ENCODE data around the gene APBA1. TPM values are rescaled to one million over a fixed set of nuclear protein-coding genes. Genes with fewer than 3 reads are reported as not detected.

Gene APBA1
- total and polyA plus RNA-seq, 2 donors (not counting 3 experiments of a cell fraction or from before 2014, with no cell fraction given), result 6.1 to 11.3 TPM

DNA sequence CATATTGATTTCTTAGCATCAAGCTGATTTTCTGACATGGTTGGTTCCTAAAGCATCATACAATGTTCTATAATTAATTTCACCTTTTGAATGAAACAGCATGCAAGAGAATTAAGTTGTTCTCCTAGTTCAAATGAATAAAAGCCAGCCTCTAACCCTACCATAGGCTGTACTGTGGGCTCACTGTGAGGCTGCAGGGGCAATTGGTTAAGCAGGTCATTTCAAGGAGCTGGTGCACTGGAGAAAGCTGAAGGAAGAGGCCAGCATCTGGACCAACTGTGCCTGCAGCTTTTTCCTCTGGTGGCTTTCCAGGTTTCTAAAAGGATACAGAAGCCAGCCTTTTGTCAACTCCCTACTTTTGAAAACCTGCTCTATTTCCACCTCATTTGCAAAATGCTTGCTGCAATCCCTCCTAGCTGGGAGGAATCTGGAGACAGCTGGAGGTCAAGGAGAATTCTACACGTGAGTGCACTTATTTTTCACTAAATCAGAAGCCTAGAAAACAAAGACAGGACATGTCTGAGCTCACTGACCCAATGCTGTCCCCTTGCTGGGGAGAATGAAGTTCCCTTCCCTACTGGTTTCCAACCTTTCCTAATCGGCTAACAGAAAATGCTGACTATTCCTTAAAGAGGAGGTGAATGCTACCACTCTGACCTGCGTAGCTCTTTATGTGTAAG is 158.9 kb downstream of the APBA1 start:
- dilution Hi-C loops (cut with MboI; ENCODE audit: extremely low pct_ligation_motif_present, low sequenced_read_pairs), result no loop called here
- no peaks in the 10 kb centered on the region for H3K9me1 ChIP-seq (replicated peaks; ENCODE audit: control insufficient read depth, extremely low read depth, insufficient read depth, low read length)
- H3K4me3 ChIP-seq (replicated peaks in 1 of 3; ENCODE audit: insufficient read depth in 1 of 3, low read depth in 1 of 3, low read length in 3 of 3), result no peak overlapping the region
- no peak overlapping the region for H2AFZ ChIP-seq (ENCODE audit: low read depth, low read length)
- no peaks in the 10 kb centered on the region for H3K36me3 ChIP-seq (ENCODE audit: control insufficient read depth in 2 of 2, extremely low read depth in 1 of 2, insufficient read depth in 2 of 2, low read length in 2 of 2)
- no peak overlapping the region for H3K9ac ChIP-seq (replicated peaks; ENCODE audit: extremely low read depth, insufficient read depth, low read length)
- no peak for DNase-seq (ENCODE audit: low read depth, low spot score)
- no peak overlapping the region for H3K4me2 ChIP-seq (ENCODE audit: insufficient read depth, low read length)
- TF ChIP-seq FOS (IDR thresholded peaks at IDR 0.05; ENCODE audit: borderline replicate concordance, insufficient read depth, low read length) (no peak), EZH2 (IDR thresholded peaks at IDR 0.05; ENCODE audit: borderline replicate concordance, low read depth, low read length, severe bottlenecking) (no peak), MYC (IDR thresholded peaks at IDR 0.05; ENCODE audit: low read depth, low read length) (no peak), GATA2 (IDR thresholded peaks at IDR 0.05; ENCODE audit: insufficient read depth, insufficient read length, low read depth, low read length) (no peak), POLR2AphosphoS5 (IDR thresholded peaks at IDR 0.05; ENCODE audit: insufficient read depth, low read depth, low read length) (no peak), JUN (IDR thresholded peaks at IDR 0.05; ENCODE audit: borderline replicate concordance, insufficient read depth, insufficient read length, low read depth) (no peak), POLR2A (IDR thresholded peaks at IDR 0.05; ENCODE audit: low read depth, low read length) (no peak)
- TF ChIP-seq, protein P1, sequence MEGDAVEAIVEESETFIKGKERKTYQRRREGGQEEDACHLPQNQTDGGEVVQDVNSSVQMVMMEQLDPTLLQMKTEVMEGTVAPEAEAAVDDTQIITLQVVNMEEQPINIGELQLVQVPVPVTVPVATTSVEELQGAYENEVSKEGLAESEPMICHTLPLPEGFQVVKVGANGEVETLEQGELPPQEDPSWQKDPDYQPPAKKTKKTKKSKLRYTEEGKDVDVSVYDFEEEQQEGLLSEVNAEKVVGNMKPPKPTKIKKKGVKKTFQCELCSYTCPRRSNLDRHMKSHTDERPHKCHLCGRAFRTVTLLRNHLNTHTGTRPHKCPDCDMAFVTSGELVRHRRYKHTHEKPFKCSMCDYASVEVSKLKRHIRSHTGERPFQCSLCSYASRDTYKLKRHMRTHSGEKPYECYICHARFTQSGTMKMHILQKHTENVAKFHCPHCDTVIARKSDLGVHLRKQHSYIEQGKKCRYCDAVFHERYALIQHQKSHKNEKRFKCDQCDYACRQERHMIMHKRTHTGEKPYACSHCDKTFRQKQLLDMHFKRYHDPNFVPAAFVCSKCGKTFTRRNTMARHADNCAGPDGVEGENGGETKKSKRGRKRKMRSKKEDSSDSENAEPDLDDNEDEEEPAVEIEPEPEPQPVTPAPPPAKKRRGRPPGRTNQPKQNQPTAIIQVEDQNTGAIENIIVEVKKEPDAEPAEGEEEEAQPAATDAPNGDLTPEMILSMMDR (IDR thresholded peaks at IDR 0.05; ENCODE audit: extremely low read depth in 1 of 2, insufficient read depth in 1 of 2, low read depth in 1 of 2, low read length in 2 of 2), result no peak
- TF ChIP-seq, protein P2, sequence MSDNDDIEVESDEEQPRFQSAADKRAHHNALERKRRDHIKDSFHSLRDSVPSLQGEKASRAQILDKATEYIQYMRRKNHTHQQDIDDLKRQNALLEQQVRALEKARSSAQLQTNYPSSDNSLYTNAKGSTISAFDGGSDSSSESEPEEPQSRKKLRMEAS (IDR thresholded peaks at IDR 0.05; ENCODE audit: insufficient read depth, insufficient read length), result no peak
- CTCF ChIA-PET, result interaction anchor here (1.3 to 1.7 kb wide), 3 partner anchors 20 to 91 kb away, joined by 3 to 6 read pairs (median 4); no protein-coding TSS in a partner anchor
- no peak for FAIRE-seq
- no peaks in the 10 kb centered on the region for H3K27me3 ChIP-seq (ENCODE audit: control insufficient read depth in 2 of 2, insufficient read depth in 2 of 2, low read length in 2 of 2)
- no peak overlapping the region for H3K27ac ChIP-seq (ENCODE audit: insufficient read depth, low read depth, low read length)
- POLR2A ChIA-PET, result no interaction called here
- no TSS peak for BruUV-seq (replicated peaks)
- H3K4me1 ChIP-seq (ENCODE audit: control insufficient read depth, extremely low read depth, insufficient read depth, low read length), result no peaks in the 10 kb centered on the region
- no peaks in the 10 kb centered on the region for H4K20me1 ChIP-seq (replicated peaks; ENCODE audit: control insufficient read depth, extremely low read depth, insufficient read depth, low read length)
- intact Hi-C loops (cut with micrococcal nuclease), result no loop called here
- H3K9me3 ChIP-seq (replicated peaks; ENCODE audit: control insufficient read depth, insufficient read depth, low read length), result no peaks in the 10 kb centered on the region
- no peaks in the 10 kb centered on the region for H3K79me2 ChIP-seq (ENCODE audit: control insufficient read depth, insufficient read depth, low read length)
